Osteoblast (primary cell): ENCODE measurements around the gene STARD7. TPM values are rescaled to one million over a fixed set of nuclear protein-coding genes. Genes with fewer than 3 reads are reported as not detected.
A peak's percentile ranks its signal among the peaks of the same experiment; 100 is the strongest.

Experiments used
- DNase-seq: peaks from one replicate; pipeline ENCODE4 v3.0.0; 2011; ENCODE audit warnings: low spot score, mixed read lengths; ENCODE audit not compliant: insufficient read length; ENCODE audit errors: missing footprints
- H2AFZ ChIP-seq: 2 replicates; pipeline ENCODE4 v1.6.0; 2011; ENCODE audit warnings: mild to moderate bottlenecking, low read length
- H3K27ac ChIP-seq: 2 replicates; pipeline ENCODE4 v1.5.1; 2011; ENCODE audit warnings: mild to moderate bottlenecking, low read depth, low read length, moderate library complexity
- H3K27me3 ChIP-seq: 2 replicates; pipeline ENCODE4 v1.6.0; 2012; ENCODE audit warnings: mild to moderate bottlenecking, control low read depth, inconsistent platforms, low read length, moderate library complexity; ENCODE audit not compliant: insufficient read depth
- H3K36me3 ChIP-seq: 2 replicates; pipeline ENCODE4 v1.5.1; 2011; ENCODE audit warnings: mild to moderate bottlenecking, low read length, control low read depth, moderate library complexity; ENCODE audit not compliant: insufficient read depth
- H3K4me1 ChIP-seq: 2 replicates; pipeline ENCODE4 v1.5.1; 2011; ENCODE audit warnings: mild to moderate bottlenecking, low read length, control low read depth, moderate library complexity; ENCODE audit not compliant: insufficient read depth
- H3K4me2 ChIP-seq: 2 replicates; pipeline ENCODE4 v1.6.0; 2011; ENCODE audit warnings: mild to moderate bottlenecking, low read length; ENCODE audit not compliant: insufficient read depth
- H3K4me3 ChIP-seq: fragments of 200-600 bp; sonication (generic); 3 replicates; pipeline ENCODE4 v1.5.1; 2012; ENCODE audit warnings: mild to moderate bottlenecking, low read length, inconsistent platforms; ENCODE audit not compliant: insufficient read depth
- H3K79me2 ChIP-seq: 2 replicates; pipeline ENCODE4 v1.6.0; 2012; ENCODE audit warnings: mild to moderate bottlenecking, low read length, control low read depth, inconsistent platforms; ENCODE audit not compliant: insufficient read depth
- H3K9me3 ChIP-seq: 2 replicates; pipeline ENCODE4 v1.5.1; 2011; ENCODE audit warnings: low read depth, low read length, control low read depth
- H4K20me1 ChIP-seq: 2 replicates; pipeline ENCODE4 v1.6.0; 2012; ENCODE audit warnings: mild to moderate bottlenecking, low read length, control low read depth; ENCODE audit not compliant: insufficient read depth
- CTCF ChIP-seq: IDR thresholded peaks from 2 replicates; pipeline ENCODE4 v1.5.1; 2011; ENCODE audit warnings: mild to moderate bottlenecking, low read depth, low read length, moderate library complexity; ENCODE audit errors: extremely low read depth
- total RNA-seq: library from RNA; depleted of rRNA; stranded (reverse); fragments of >200 nt; gene quantifications from 2 replicates; pipeline ENCODE4 v1.2.3, GENCODE V29; 2012

STARD7 gene
- total RNA-seq, 1 donor: 163 TPM

DNA sequence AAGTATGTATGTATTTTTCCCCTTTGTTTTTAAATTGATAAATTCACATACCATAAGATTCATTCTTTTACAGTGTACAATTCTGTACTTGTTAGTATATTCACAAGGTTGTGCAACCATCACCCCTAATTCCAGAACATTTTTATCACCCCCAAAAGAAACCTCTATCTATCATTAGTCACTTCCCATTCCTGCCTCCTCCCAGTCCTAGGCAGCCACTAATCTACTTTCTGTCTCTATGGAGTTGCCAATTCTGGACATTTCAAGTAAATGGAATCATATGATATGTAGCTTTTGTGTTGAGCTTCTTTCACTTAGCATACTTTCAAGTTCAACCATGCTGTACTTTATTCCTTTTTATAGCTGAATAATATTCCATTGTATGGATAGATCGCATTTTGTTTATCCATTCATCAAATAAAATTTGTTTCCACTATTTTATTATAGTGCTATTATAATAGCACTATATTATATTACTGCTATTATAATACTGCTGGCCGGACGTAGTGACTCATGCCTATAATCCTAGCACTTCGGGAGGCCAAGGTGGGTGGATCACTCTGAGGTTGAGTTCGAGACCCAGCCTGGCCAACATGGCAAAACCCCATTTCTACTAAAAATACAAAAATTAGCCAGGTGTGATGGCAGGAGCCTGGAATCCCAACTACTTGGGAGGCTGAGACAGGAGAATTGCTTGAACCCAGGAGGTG is 10.9 kb downstream of the STARD7 start:
- Histone ChIP-seq H3K36me3 (peaks cover 26% of the 10 kb centered on the region), H3K79me2 (peaks cover 88% of the 10 kb centered on the region), H3K4me3 (no peak overlapping the region), H3K9me3 (no peaks in the 10 kb centered on the region), H2AFZ (no peak overlapping the region), H3K27ac (no peak overlapping the region), H3K4me2 (no peak overlapping the region), H3K4me1 (peaks cover 35% of the 10 kb centered on the region), H4K20me1 (peaks cover 28% of the 10 kb centered on the region), H3K27me3 (no peaks in the 10 kb centered on the region)
- no peak for DNase-seq
- TF ChIP-seq CTCF: no peak

DNA sequence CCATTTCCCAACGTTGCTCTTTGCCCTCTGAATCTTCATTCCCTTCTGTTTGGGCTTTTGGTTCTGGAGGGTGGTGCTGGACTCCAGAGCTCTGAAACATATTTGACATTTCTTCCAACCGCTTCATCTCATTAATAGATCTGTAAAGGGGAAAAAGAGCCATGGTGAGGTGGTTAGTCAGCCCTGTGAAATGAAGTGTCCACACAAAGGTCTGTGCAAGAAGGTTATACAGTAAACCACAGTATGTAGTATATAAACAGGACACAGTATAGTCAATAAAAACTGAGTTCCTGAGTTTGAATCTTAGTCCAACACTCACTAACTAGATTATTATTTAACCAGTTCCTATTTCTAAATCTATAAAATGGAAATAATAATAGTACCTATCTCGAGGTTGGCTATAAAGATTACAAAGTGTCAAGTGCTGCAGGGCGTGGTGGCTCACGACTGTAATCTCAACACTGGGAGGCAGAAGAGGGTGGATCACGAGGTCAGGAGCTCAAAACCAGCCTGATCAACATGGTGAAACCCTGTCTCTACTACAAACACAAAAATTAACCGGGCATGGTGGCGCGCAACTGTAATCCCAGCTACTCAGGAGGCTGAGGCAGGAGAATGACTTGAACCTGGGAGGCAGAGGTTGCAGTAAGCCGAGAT is 13.1 kb downstream of the STARD7 start:
- Histone ChIP-seq H3K27ac (peak overlapping the region; percentile 69), H4K20me1 (peaks cover 11% of the 10 kb centered on the region)
- DNase-seq: no peak

GRCh38 chr2:96191937-96192670 is 16.5 kb downstream of the STARD7 start:
- Histone ChIP-seq H3K27me3 (no peaks in the 10 kb centered on the region), H3K79me2 (peaks cover 51% of the 10 kb centered on the region), H2AFZ (no peak overlapping the region), H3K4me3 (no peak overlapping the region), H3K36me3 (peaks cover 63% of the 10 kb centered on the region), H3K4me2 (no peak overlapping the region), H4K20me1 (peaks cover 15% of the 10 kb centered on the region), H3K4me1 (peaks cover 26% of the 10 kb centered on the region), H3K9me3 (no peaks in the 10 kb centered on the region), H3K27ac (no peak overlapping the region)
- no peak for TF ChIP-seq CTCF
- no peak for DNase-seq

More for the DNA sequence above, 13.1 kb downstream of the STARD7 start:
- Histone ChIP-seq H3K27me3 (no peaks in the 10 kb centered on the region), H3K4me1 (peaks cover 28% of the 10 kb centered on the region), H3K4me2 (no peak overlapping the region), H3K4me3 (no peak overlapping the region), H3K36me3 (peaks cover 48% of the 10 kb centered on the region), H3K9me3 (no peaks in the 10 kb centered on the region), H3K79me2 (peaks cover 82% of the 10 kb centered on the region), H2AFZ (no peak overlapping the region)
- no peak for TF ChIP-seq CTCF
